NCI-H524 treated with DMSO at 0.1 percent for 48 hours (cell line): ENCODE measurements around the gene OR51B2.
"Not testable (repeated sequence)": the region's sequence is repeated elsewhere in the genome, so short reads cannot be mapped to it uniquely, and the experiment has no call there.

Source experiments
- DNase-seq: peaks from one replicate; lab custom pipeline; 2025; lab: John Stamatoyannopoulos, UW

OR51B2 gene

GRCh38 chr11:5324197-5324596 lies at the start of gene OR51B2:
TSS of gene OR51B2 (minus strand) at chr11:5324297. CDS start at chr11:5324297, 0 bp downstream.
- no peak for DNase-seq

- DNase-seq: no peak
These were observed 45.7 kb upstream of the OR51B2 start for GRCh38 chr11:5369789-5370188.

- DNase-seq: no peak
These were observed 44.5 kb upstream of the OR51B2 start for GRCh38 chr11:5368502-5369043.

DNA sequence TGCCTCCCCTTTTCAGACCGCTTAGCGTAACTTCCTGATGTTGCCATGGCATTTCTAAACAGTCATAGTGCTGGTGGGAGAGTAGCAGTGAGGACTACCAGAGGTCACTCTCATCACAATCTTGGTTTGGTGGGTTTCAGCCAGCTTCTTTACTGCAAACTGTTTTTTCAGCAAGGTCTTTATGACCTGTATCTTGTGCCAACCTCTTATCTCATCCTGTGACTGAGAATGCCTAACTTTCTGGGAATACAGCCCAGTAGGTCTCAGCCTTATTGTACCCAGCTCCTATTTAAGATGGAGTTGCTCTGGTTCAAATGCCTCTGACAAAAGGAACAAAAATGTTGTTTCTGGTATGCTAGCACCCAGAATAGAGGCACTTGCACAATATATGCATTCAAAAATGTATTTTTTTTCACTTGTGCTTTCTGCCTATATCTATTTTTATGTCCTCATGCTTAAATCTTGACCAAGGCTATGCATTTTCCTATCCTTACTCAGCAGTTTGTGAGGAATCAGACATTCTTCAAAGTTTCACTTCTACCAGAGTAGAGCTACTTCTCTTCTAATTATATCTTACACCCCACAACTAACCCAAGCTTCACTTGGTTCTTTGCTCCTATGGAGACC lies 43.5 kb upstream of the OR51B2 start:
- DNase-seq: no peak

DNA sequence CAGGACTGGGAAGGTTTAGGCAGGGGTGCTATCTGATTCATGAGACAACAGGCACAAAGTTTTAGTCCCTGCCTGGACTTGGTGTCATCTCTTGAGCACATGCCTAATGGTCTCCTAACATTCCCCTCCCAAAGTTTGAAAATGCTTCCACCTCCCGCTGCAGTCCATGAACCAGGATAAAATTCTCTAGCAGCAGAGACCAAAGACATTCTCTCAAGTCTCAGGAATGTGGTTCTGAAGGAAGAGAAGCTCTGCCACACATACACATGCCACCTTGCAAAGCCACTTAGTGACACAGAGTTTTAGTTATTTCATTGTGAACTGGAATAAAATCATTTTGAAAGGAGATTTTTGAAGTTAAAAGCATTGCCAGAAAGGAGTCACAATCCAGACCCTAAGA lies 42.8 kb upstream of the OR51B2 start:
- no peak for DNase-seq

DNA sequence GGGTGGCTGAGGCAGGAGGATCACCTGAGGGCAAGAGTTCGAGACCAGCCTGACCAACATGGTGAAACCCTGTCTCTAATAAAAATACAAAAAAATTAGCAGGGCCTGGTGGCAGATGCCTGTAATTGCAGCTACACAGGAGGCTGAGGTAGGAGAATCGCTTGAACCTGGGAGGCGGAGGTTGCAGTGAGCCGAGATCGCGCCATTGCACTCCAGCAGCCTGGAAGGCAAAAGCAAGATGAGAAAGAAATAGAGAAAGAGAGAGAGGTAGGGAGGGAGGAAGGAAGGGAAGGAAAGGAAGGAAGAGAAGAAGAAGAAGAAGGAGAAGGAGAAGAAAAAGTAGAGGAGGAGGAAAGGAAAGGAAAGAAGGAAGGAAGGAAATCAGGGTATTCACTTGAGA lies 42.3 kb upstream of the OR51B2 start:
- DNase-seq: not testable (repeated sequence)

- no peak for DNase-seq
These were observed 40.1 kb upstream of the OR51B2 start for GRCh38 chr11:5364214-5364613.

DNA sequence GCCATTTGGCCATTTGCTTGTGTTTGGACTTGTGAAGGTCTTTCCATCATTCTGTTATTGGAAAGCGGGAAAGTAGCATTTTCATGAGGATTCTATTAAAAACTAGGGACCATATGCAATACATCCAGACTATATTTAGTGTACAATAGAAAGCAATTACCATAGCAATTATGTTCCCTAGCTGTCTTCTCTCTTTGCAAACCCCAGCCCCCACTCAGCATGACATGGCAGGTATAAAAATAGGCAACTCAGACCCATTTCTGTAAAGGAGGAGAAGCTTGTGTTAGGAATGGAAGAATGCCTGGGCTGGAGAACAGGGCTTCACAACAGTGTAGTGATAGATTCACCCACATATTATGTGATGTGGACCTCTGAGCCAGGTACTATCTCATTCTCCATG lies 39.6 kb upstream of the OR51B2 start:
- DNase-seq: no peak

DNA sequence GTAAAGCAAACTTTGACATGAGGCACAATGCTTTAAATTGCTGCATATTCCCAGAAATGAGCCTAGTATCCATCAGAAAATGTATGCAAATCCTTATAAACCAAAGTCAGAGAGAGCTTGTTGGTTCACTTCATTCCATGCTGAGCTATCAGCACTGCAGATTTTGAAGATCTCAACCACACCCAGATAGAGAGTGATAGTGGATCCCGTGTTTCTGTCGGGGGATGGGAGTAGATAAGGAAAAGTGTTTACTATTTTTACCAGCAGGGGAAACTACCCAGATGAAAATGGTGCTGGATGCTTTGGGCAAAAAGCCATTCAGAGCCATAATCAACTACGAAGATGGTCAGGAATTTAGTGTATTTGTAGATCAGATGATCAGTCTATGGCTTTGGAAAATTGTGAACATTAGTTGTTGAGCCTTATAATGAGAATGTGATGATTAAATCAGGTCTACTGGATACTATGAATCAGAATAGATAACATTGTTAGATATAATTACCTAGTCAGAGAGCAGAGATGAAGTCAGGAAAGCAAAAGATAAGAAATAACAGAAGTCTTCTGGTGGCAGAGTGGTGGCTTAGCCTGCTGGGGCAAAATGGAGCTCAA lies 38.0 kb upstream of the OR51B2 start:
- DNase-seq: no peak

- DNase-seq: not testable (repeated sequence)
These were observed 31.9 kb upstream of the OR51B2 start for GRCh38 chr11:5356031-5356430.

- DNase-seq: no peak
These were observed 27.1 kb upstream of the OR51B2 start, which contains the start of gene OR51B6 for GRCh38 chr11:5351208-5351607. TSS of gene OR51B6 (plus strand) at chr11:5351508. CDS start at chr11:5351508, 0 bp downstream.

- no peak for DNase-seq
These were observed 25.5 kb upstream of the OR51B2 start for GRCh38 chr11:5349550-5349949.

GRCh38 chr11:5348551-5349194 lies 24.6 kb upstream of the OR51B2 start:
- DNase-seq: no peak

DNA sequence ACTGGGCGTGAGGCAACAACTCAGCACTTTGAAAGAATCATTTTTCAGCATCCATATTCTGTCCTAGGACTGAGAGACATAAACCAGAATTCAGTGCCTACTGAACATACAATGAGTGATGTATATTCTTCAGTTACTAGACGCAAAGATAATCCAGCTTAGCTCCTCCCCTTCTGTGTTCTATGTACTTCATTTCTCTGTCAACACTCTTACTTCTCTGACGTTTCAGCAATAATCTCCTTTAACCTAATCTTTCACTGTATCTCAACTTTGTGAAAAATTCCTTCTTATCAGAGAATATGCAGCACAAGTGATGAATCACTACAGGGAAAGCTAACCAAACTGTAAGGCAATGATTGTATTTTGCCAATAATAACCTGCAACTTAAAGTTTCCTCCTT lies 21.7 kb upstream of the OR51B2 start:
- no peak for DNase-seq

DNA sequence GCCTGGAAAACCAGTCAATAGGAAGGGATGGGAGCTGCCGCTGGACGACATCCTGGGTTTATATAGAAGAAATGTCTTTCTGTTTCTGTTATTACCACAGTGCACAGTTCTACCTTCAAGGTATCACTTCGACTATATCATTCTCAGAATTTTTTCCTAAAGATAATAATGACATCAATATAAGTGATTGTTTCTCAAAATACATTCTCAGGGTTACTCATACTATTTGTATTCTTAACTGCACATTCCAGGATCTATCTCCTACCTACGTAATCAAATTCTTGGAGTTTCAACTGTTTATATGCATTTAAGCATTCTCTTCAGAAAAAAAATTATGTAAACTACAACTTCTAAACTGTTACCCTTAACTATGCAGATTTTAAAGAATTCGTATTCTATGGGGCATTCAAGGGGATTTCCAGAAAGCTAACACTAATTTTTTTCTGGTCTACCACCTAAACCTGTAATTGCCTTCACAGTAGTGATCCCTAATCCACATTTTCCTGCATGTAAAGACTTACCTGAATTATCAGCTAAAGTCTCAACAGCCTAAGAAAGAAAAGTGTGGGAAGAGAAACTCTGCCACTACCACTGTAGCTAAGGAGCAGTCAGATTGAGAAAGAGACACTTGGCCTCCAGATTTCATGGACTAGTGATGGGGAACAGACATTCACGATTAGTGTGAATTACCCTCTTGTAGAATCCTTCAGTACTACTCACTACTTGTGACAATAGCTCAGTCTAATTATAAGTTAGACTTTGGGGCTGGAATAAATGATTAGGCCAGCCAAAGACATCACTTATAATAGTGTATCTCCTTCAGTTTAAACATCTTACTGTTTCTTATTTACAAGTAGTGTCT lies 19.6 kb upstream of the OR51B2 start, which contains the start of gene OR51B5:
Gene OR51B5, minus strand, starts transcription at position 51 of the 862 bp plus-strand sequence. Its CDS starts 0 bp downstream, at position 51.
- no peak for DNase-seq

DNA sequence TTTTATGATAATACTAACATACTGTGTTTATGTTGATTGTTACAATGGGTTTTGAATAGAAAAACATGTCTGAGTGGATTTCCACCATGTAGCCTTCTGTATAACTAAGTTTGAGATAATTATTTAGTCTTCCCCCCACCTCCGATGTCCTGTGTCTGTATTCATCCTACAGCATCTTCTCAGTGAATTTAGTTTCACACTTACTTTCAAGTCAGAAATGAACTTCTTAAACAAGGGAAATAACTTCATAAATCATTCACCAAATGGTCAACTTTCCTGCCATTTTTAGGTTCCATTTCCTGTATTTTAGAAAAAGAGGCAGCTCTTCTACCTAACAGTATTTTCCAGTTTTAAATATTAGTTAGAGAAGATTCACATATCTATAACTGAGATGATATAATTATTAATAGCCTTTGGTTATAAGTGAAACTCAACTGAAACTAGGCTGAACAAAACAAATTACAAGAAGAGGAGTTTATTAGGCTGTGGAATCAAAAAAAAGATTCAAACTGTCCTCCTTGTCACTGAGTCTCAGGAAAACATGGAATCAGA lies 15.8 kb upstream of the OR51B2 start:
- DNase-seq: no peak

DNA sequence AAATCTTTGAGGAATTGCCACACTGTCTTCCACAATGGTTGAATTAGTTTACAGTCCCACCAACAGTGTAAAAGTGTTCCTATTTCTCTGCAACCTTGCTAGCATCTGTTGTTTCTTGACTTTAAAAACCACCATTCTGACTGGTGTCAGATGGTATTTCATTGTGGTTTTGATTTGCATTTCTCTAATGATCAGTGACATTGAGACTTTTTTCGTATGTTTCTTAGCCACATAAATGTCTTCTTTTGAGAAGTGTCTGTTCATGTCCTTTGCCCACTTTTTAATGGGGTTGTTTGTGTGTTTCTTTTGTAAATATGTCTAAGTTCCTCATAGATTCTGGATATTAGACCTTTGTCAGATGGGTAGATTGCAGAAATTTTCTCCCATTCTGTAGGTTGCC lies 13.2 kb upstream of the OR51B2 start:
- not testable (repeated sequence) for DNase-seq

DNA sequence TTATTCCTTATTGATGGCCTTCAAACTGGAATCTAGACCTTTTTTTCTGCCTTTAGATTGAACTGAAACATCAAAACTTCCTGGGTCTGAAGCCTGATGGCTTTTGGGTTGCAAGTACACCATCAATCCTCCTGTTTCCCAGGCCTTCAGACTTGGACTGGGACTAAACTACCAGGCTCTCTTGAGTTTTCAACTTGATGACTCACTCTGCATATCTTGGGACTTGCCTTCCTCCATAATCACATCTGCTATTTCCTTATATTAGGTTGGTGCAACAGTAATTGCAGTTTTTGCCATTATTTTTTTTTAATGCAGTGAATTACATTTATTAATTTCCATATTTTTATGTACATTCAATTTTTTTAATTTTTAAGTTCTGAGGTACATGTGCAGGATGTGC lies 12.2 kb upstream of the OR51B2 start:
- DNase-seq: no peak

- DNase-seq: no peak
These were observed 11.1 kb upstream of the OR51B2 start for GRCh38 chr11:5335170-5335569.

- no peak for DNase-seq
These were observed 6.8 kb downstream of the OR51B2 start for GRCh38 chr11:5317292-5317691.

DNA sequence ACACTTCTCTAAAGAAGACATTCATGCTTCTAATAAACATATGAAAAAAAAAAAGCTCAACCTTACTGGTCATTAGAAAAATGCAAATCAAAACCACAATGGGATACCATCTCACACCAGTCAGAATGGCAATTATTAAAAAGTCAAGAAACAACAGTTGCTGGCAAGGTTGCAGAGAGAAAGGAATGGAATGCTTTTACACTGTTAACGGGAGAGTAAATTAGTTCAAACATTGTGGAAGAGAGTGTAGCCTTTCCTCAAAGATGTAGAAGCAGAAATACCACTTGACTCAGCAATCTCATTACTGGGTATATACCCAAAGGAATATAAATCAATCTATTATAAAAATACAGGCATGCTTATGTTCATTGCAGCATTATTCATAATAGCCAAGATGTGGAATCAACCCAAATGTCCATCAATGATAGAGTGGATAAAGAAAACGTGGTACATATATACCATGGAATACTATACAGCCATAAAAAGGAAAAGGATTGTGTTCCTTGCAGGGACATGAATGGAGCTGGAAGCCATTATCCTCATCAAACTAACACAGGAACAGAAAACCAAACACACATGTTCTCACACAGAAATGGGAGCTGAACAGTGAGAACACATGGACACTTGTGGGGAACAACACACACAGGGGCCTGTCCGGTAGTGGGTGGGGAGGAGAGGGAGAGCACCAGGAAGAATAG lies 10.6 kb downstream of the OR51B2 start:
- not testable (repeated sequence) for DNase-seq
